Suprapubic skin (tissue), 4 donors: ENCODE data around the gene MGP. TPM values are rescaled to one million over a fixed set of nuclear protein-coding genes. Genes with fewer than 3 reads are reported as not detected.

Experiments used
- DNase-seq, 2 donors: peaks; one replicate each; pipeline ENCODE4 v3.0.0-alpha.2; 2019; ENCODE audit warnings: low spot score in 2 of 2
- H3K27ac ChIP-seq: fragments of 200-600 bp; sonication (generic); one replicate; pipeline ENCODE4 v1.5.1; 2019
- H3K27me3 ChIP-seq: fragments of 200-600 bp; sonication (generic); one replicate; pipeline ENCODE4 v1.5.1; 2019
- H3K36me3 ChIP-seq: fragments of 200-600 bp; sonication (generic); one replicate; pipeline ENCODE4 v1.5.1; 2019
- H3K4me1 ChIP-seq: fragments of 200-600 bp; sonication (generic); one replicate; pipeline ENCODE4 v1.5.1; 2019
- H3K4me3 ChIP-seq: fragments of 200-600 bp; sonication (generic); one replicate; pipeline ENCODE4 v1.5.1; 2019; ENCODE audit warnings: mild to moderate bottlenecking
- H3K9me3 ChIP-seq: fragments of 200-600 bp; sonication (generic); one replicate; pipeline ENCODE4 v1.5.1; 2019
- CTCF ChIP-seq, 2 donors: fragments of 200-600 bp in 1 of 2; fragments of 450-650 bp in 1 of 2; sonication (generic) in 1 of 2; IDR thresholded peaks; one replicate each; pipeline ENCODE4 v1.5.1; 2016 to 2019; ENCODE audit warnings: antibody characterized with exemption in 2 of 2, mild to moderate bottlenecking in 1 of 2, moderate library complexity in 1 of 2
- EP300 ChIP-seq: sonication (generic); formaldehyde crosslinking; IDR thresholded peaks from one replicate; pipeline ENCODE4 v1.6.1; 2017; ENCODE audit warnings: antibody characterized with exemption
- POLR2A ChIP-seq, 2 donors: fragments of 450-650 bp; IDR thresholded peaks; one replicate each; pipeline ENCODE4 v1.6.1; 2017; ENCODE audit warnings: antibody characterized with exemption in 2 of 2, mild to moderate bottlenecking in 2 of 2, moderate library complexity in 2 of 2
- POLR2AphosphoS5 ChIP-seq, 3 donors: sonication (generic); formaldehyde crosslinking; IDR thresholded peaks; one replicate each; pipeline ENCODE4 v1.6.1; 2017; ENCODE audit warnings: antibody characterized with exemption in 3 of 3
- WGBS: methylation state at CpG from one replicate; pipeline ENCODE4 v1.1.5; 2018; 5-methylcytosine and 5-hydroxymethylcytosine counted together
- total RNA-seq, 4 donors: library from RNA; depleted of rRNA; stranded (reverse); fragments of >200 nt; gene quantifications; one replicate each; pipeline ENCODE4 v1.1.0, GENCODE V29; 2016

MGP gene
- total RNA-seq, 4 donors from 2014 or later, result 43.5 to 135 (median 58.3) TPM

GRCh38 chr12:14930299-14930698 lies 44.6 kb upstream of the MGP start:
- Histone ChIP-seq H3K27ac (no peak overlapping the region), H3K4me3 (no peak overlapping the region), H3K4me1 (peaks cover 21% of the 10 kb centered on the region), H3K9me3 (no peaks in the 10 kb centered on the region), H3K27me3 (no peaks in the 10 kb centered on the region), H3K36me3 (no peaks in the 10 kb centered on the region)
- TF ChIP-seq CTCF (IDR thresholded peaks at IDR 0.05) (no peak), POLR2AphosphoS5 (IDR thresholded peaks at IDR 0.05) (no peak), POLR2A (IDR thresholded peaks at IDR 0.05) (no peak), EP300 (no peak)
- no peak for DNase-seq

DNA sequence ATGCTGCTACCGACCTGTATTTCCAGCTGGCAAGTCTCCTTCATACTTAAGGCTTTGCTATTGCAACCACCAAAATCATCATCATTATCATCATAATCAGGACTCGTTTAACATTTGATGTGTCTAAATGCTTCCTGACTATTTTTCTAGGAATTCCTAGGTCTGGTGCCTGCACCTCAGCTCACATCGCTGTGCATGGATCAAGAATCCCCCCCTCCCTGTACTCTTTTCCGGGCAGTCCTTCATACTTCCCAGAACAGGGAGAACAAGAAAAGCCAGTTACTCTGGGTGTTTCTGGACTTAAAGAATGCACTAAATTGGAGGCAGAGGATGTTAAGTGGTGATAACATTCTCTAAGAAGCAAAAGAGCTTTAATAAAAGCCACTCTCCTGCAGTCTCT lies 43.3 kb upstream of the MGP start:
- H3K27ac ChIP-seq, result peak overlapping the region; percentile 34
- WGBS, result 34% methylated on average over 4 of the region's 4 CpGs
- TF ChIP-seq CTCF (IDR thresholded peaks at IDR 0.05) (no peak), EP300 (no peak), POLR2A (IDR thresholded peaks at IDR 0.05) (no peak), POLR2AphosphoS5 (IDR thresholded peaks at IDR 0.05) (no peak)

GRCh38 chr12:14927267-14927666 lies 41.6 kb upstream of the MGP start:
- DNase-seq, result no peak
- Histone ChIP-seq H3K27ac (no peak overlapping the region), H3K4me1 (peaks cover 21% of the 10 kb centered on the region), H3K27me3 (no peaks in the 10 kb centered on the region), H3K36me3 (no peaks in the 10 kb centered on the region), H3K4me3 (no peak overlapping the region), H3K9me3 (no peaks in the 10 kb centered on the region)
- TF ChIP-seq POLR2AphosphoS5 (IDR thresholded peaks at IDR 0.05), result no peak
- TF ChIP-seq EP300, result no peak
- TF ChIP-seq POLR2A (IDR thresholded peaks at IDR 0.05), result no peak
- TF ChIP-seq CTCF (IDR thresholded peaks at IDR 0.05), result no peak
- 86% methylated on average over 3 of the region's 3 CpGs for WGBS

More for the DNA sequence above, 43.3 kb upstream of the MGP start:
- H3K4me1 ChIP-seq, result peaks cover 21% of the 10 kb centered on the region
- no peaks in the 10 kb centered on the region for H3K27me3 ChIP-seq
- H3K9me3 ChIP-seq, result no peaks in the 10 kb centered on the region
- no peak for DNase-seq
- no peaks in the 10 kb centered on the region for H3K36me3 ChIP-seq
- H3K4me3 ChIP-seq, result peak overlapping the region; percentile 9

GRCh38 chr12:14924541-14924940 lies 38.9 kb upstream of the MGP start:
- no peaks in the 10 kb centered on the region for H3K27me3 ChIP-seq
- H3K4me3 ChIP-seq, result no peak overlapping the region
- no peak overlapping the region for H3K27ac ChIP-seq
- H3K9me3 ChIP-seq, result no peaks in the 10 kb centered on the region
- WGBS, result 95% methylated on average over 3 of the region's 3 CpGs
- peaks cover 10% of the 10 kb centered on the region for H3K4me1 ChIP-seq
- no peak for DNase-seq
- H3K36me3 ChIP-seq, result no peaks in the 10 kb centered on the region
- TF ChIP-seq POLR2A (IDR thresholded peaks at IDR 0.05) (no peak), EP300 (no peak), CTCF (IDR thresholded peaks at IDR 0.05) (no peak), POLR2AphosphoS5 (IDR thresholded peaks at IDR 0.05) (no peak)

DNA sequence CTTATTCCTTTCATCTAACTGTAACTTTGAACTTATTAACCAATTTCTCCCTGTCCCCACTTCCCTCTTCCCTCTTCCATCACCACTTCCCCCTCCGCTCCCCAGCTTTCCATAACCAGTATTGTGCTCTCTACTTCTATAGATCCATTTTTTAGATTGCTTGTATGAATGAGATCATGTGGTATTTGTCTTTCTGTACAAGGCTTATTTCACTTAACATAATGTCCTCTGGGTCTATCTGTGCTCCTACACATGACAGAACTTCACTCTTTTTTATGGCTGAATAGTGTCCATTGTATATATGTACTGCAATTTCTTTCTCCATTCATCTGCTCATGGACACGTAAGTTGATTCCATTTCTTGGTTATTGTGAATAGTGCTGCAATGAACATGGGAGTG lies 38.3 kb upstream of the MGP start:
- H3K36me3 ChIP-seq, result no peaks in the 10 kb centered on the region
- no peak for DNase-seq
- 85% methylated on average over 2 of the region's 2 CpGs for WGBS

More for the DNA sequence above, 38.3 kb upstream of the MGP start:
- H3K27me3 ChIP-seq, result no peaks in the 10 kb centered on the region
- TF ChIP-seq EP300 (no peak), CTCF (IDR thresholded peaks at IDR 0.05) (no peak), POLR2AphosphoS5 (IDR thresholded peaks at IDR 0.05) (no peak), POLR2A (IDR thresholded peaks at IDR 0.05) (no peak)
- H3K4me3 ChIP-seq, result no peak overlapping the region
- no peak overlapping the region for H3K27ac ChIP-seq
- no peaks in the 10 kb centered on the region for H3K9me3 ChIP-seq
- peaks cover 4% of the 10 kb centered on the region for H3K4me1 ChIP-seq
